ENCODE data around the gene SLC4A1AP. TPM values are rescaled to one million over a fixed set of nuclear protein-coding genes. Genes with fewer than 3 reads are reported as not detected.
A peak's percentile ranks its signal among the peaks of the same experiment; 100 is the strongest.
"Not testable (repeated sequence)": the region's sequence is repeated elsewhere in the genome, so short reads cannot be mapped to it uniquely, and the experiment has no call there.

SLC4A1AP gene
- total RNA-seq, 1 experiment from 2014 or later, result 27.8 TPM

- no peak for DNase-seq
- H3K36me3 Mint-ChIP-seq (ENCODE audit: insufficient read depth, unreplicated experiment), result peaks cover 20% of the 10 kb centered on the region
- no peaks in the 10 kb centered on the region for H3K27me3 Mint-ChIP-seq (ENCODE audit: unreplicated experiment)
- H3K4me3 Mint-ChIP-seq (ENCODE audit: low read depth, unreplicated experiment), result no peak overlapping the region
- no peak for TF ChIP-seq CTCF (IDR thresholded peaks at IDR 0.05; ENCODE audit: unreplicated experiment)
- CTCF ChIA-PET, result interaction anchor here (0.6 kb wide), 2 partner anchors 75 to 219 kb away, joined by 3 to 4 read pairs; partner anchors contain the start of genes BABAM2 and RBKS
- H3K4me1 Mint-ChIP-seq (ENCODE audit: low read depth, unreplicated experiment), result no peaks in the 10 kb centered on the region
- no peaks in the 10 kb centered on the region for H3K9me3 Mint-ChIP-seq (ENCODE audit: low read depth, unreplicated experiment)
- no TSS peak for BruUV-seq (replicated peaks)
- no peak overlapping the region for H3K27ac Mint-ChIP-seq (ENCODE audit: unreplicated experiment)
- intact Hi-C loops (cut with micrococcal nuclease; ENCODE audit: unreplicated experiment), result no loop called here
Observed at GRCh38 chr2:27671235-27671634, 7.5 kb downstream of the SLC4A1AP start.

GRCh38 chr2:27672723-27673486 lies 9.2 kb downstream of the SLC4A1AP start:
- Mint-ChIP-seq H3K4me3 (ENCODE audit: low read depth, unreplicated experiment) (no peak overlapping the region), H3K4me1 (ENCODE audit: low read depth, unreplicated experiment) (no peaks in the 10 kb centered on the region), H3K9me3 (ENCODE audit: low read depth, unreplicated experiment) (no peaks in the 10 kb centered on the region), H3K27ac (ENCODE audit: unreplicated experiment) (no peak overlapping the region), H3K36me3 (ENCODE audit: insufficient read depth, unreplicated experiment) (peaks cover 25% of the 10 kb centered on the region), H3K27me3 (ENCODE audit: unreplicated experiment) (no peaks in the 10 kb centered on the region)
- no peak for TF ChIP-seq CTCF (IDR thresholded peaks at IDR 0.05; ENCODE audit: unreplicated experiment)
- CTCF ChIA-PET, result interaction anchor here (0.6 kb wide), 1 partner anchor 9 kb away, joined by 8 read pairs; no protein-coding TSS in a partner anchor
- intact Hi-C loops (cut with micrococcal nuclease; ENCODE audit: unreplicated experiment), result no loop called here
- BruUV-seq (replicated peaks), result no TSS peak
- DNase-seq, result no peak

GRCh38 chr2:27680571-27680970 lies 16.9 kb downstream of the SLC4A1AP start:
- peak overlapping the region; percentile 92 for H3K27ac Mint-ChIP-seq (ENCODE audit: unreplicated experiment)

GRCh38 chr2:27681841-27682240 lies 18.2 kb downstream of the SLC4A1AP start:
- peak overlapping the region; percentile 15 for H3K4me3 Mint-ChIP-seq (ENCODE audit: low read depth, unreplicated experiment)
- BruUV-seq (replicated peaks), result no TSS peak
- peaks cover 40% of the 10 kb centered on the region for H3K4me1 Mint-ChIP-seq (ENCODE audit: low read depth, unreplicated experiment)
- H3K9me3 Mint-ChIP-seq (ENCODE audit: low read depth, unreplicated experiment), result no peaks in the 10 kb centered on the region
- peaks cover 36% of the 10 kb centered on the region for H3K36me3 Mint-ChIP-seq (ENCODE audit: insufficient read depth, unreplicated experiment)
- DNase-seq, result peak; percentile 19
- TF ChIP-seq CTCF (IDR thresholded peaks at IDR 0.05; ENCODE audit: unreplicated experiment), result no peak
- CTCF ChIA-PET, result interaction anchor here (0.6 to 2.9 kb wide), 21 partner anchors 8 to 1164 kb away, joined by 3 to 14 read pairs (median 5); partner anchors contain the start of genes CCDC121, GPN1, SLC4A1AP and SUPT7L
- H3K27me3 Mint-ChIP-seq (ENCODE audit: unreplicated experiment), result no peaks in the 10 kb centered on the region
- intact Hi-C loops (cut with micrococcal nuclease; ENCODE audit: unreplicated experiment), result no loop called here
- H3K27ac Mint-ChIP-seq (ENCODE audit: unreplicated experiment), result peak overlapping the region; percentile 92

More at GRCh38 chr2:27680571-27680970, 16.9 kb downstream of the SLC4A1AP start:
- no TSS peak for BruUV-seq (replicated peaks)
- Mint-ChIP-seq H3K9me3 (ENCODE audit: low read depth, unreplicated experiment) (no peaks in the 10 kb centered on the region), H3K4me3 (ENCODE audit: low read depth, unreplicated experiment) (no peak overlapping the region), H3K27me3 (ENCODE audit: unreplicated experiment) (no peaks in the 10 kb centered on the region), H3K4me1 (ENCODE audit: low read depth, unreplicated experiment) (peaks cover 40% of the 10 kb centered on the region), H3K36me3 (ENCODE audit: insufficient read depth, unreplicated experiment) (peaks cover 38% of the 10 kb centered on the region)
- intact Hi-C loops (cut with micrococcal nuclease; ENCODE audit: unreplicated experiment), result no loop called here
- CTCF ChIA-PET, result interaction anchor here (1.2 kb wide), 1 partner anchor 17 kb away, joined by 5 read pairs; the partner anchor contains the start of genes SLC4A1AP and SUPT7L
- TF ChIP-seq CTCF (IDR thresholded peaks at IDR 0.05; ENCODE audit: unreplicated experiment), result no peak
- DNase-seq, result no peak

GRCh38 chr2:27682334-27682771 lies 18.7 kb downstream of the SLC4A1AP start:
- H3K4me1 Mint-ChIP-seq (ENCODE audit: low read depth, unreplicated experiment), result peaks cover 40% of the 10 kb centered on the region
- peak overlapping the region; percentile 92 for H3K27ac Mint-ChIP-seq (ENCODE audit: unreplicated experiment)
- CTCF ChIA-PET, result interaction anchor here (0.6 to 2.9 kb wide), 21 partner anchors 9 to 1163 kb away, joined by 3 to 14 read pairs (median 5); partner anchors contain the start of genes CCDC121, GPN1, PPM1G and SLC4A1AP
- peak overlapping the region; percentile 15 for H3K4me3 Mint-ChIP-seq (ENCODE audit: low read depth, unreplicated experiment)
- peaks cover 35% of the 10 kb centered on the region for H3K36me3 Mint-ChIP-seq (ENCODE audit: insufficient read depth, unreplicated experiment)
- DNase-seq, result peak; percentile 20
- BruUV-seq (replicated peaks); H3K9me3 Mint-ChIP-seq (ENCODE audit: low read depth, unreplicated experiment); H3K27me3 Mint-ChIP-seq (ENCODE audit: unreplicated experiment); intact Hi-C loops (cut with micrococcal nuclease; ENCODE audit: unreplicated experiment): not testable (repeated sequence)

Measured in Calu3 (cell line).